HepG2 (cell line): ENCODE results near the gene PLCG1. TPM values are rescaled to one million over a fixed set of nuclear protein-coding genes. Genes with fewer than 3 reads are reported as not detected.

Experiments used
- CC2D1A ChIP-seq: sonication (generic); formaldehyde crosslinking; IDR thresholded peaks from 2 replicates; pipeline ENCODE4 v1.8.1; 2023; ENCODE audit warnings: mild to moderate bottlenecking, missing genetic modification reagents
- ELF1 ChIP-seq: sonication (generic); formaldehyde crosslinking; IDR thresholded peaks from 2 replicates; pipeline ENCODE4 v1.4.0; 2020; ENCODE audit warnings: missing genetic modification reagents
- FOXK1 ChIP-seq: sonication (generic); formaldehyde crosslinking; IDR thresholded peaks from 2 replicates; pipeline ENCODE4 v1.4.0; 2020; ENCODE audit warnings: low read depth, missing genetic modification reagents, borderline replicate concordance
- HNF4A ChIP-seq: sonication (generic); formaldehyde crosslinking; IDR thresholded peaks from 2 replicates; pipeline ENCODE4 v1.4.0; 2020; ENCODE audit warnings: missing genetic modification reagents
- HOXA7 ChIP-seq: sonication (generic); formaldehyde crosslinking; IDR thresholded peaks from 2 replicates; pipeline ENCODE4 v1.8.1; 2022; ENCODE audit warnings: mild to moderate bottlenecking, missing genetic modification reagents, moderate library complexity
- MBNL3 ChIP-seq: fragments of 250-450 bp; sonication (Bioruptor Pico); conservative IDR thresholded peaks from 2 replicates; pipeline ENCODE4 v1.8.0; 2022; ENCODE audit warnings: mild to moderate bottlenecking, inconsistent platforms
- PHF21A ChIP-seq: sonication (generic); formaldehyde crosslinking; IDR thresholded peaks from 2 replicates; pipeline ENCODE4 v1.5.0; 2020; ENCODE audit warnings: mild to moderate bottlenecking, missing genetic modification reagents
- RFXANK ChIP-seq: IDR thresholded peaks from 2 replicates; pipeline ENCODE4 v1.6.1; 2016
- SP4 ChIP-seq: sonication (generic); formaldehyde crosslinking; IDR thresholded peaks from 2 replicates; pipeline ENCODE4 v1.8.1; 2023; ENCODE audit warnings: mild to moderate bottlenecking, missing genetic modification reagents
- SSRP1 ChIP-seq: IDR thresholded peaks from 2 replicates; pipeline ENCODE4 v1.6.1; 2016; ENCODE audit warnings: control low read depth
- TBX2 ChIP-seq: sonication (generic); formaldehyde crosslinking; IDR thresholded peaks from 2 replicates; pipeline ENCODE4 v1.5.0; 2020; ENCODE audit warnings: missing genetic modification reagents, mild to moderate bottlenecking, borderline replicate concordance
- ZFY ChIP-seq: sonication (generic); formaldehyde crosslinking; IDR thresholded peaks from 2 replicates; pipeline ENCODE4 v1.4.0; 2020; ENCODE audit warnings: missing genetic modification reagents
- ZNF12 ChIP-seq: sonication (generic); formaldehyde crosslinking; IDR thresholded peaks from 2 replicates; pipeline ENCODE4 v1.5.0; 2020; ENCODE audit warnings: missing genetic modification reagents
- ZNF230 ChIP-seq: sonication (generic); formaldehyde crosslinking; IDR thresholded peaks from 2 replicates; pipeline ENCODE4 v1.4.0; 2020; ENCODE audit warnings: mild to moderate bottlenecking, missing genetic modification reagents
- ZNF280B ChIP-seq: sonication (generic); formaldehyde crosslinking; IDR thresholded peaks from 2 replicates; pipeline ENCODE4 v1.5.0; 2020; ENCODE audit warnings: missing genetic modification reagents, mild to moderate bottlenecking, borderline replicate concordance
- ZNF318 ChIP-seq: sonication (generic); formaldehyde crosslinking; IDR thresholded peaks from 2 replicates; pipeline ENCODE4 v1.4.0; 2020; ENCODE audit warnings: mild to moderate bottlenecking, missing genetic modification reagents
- ZNF672 ChIP-seq: sonication (generic); formaldehyde crosslinking; IDR thresholded peaks from 2 replicates; pipeline ENCODE4 v1.8.1; 2022; ENCODE audit warnings: missing genetic modification reagents
- ZNF710 ChIP-seq: sonication (generic); formaldehyde crosslinking; IDR thresholded peaks from 2 replicates; pipeline ENCODE4 v1.5.0; 2020; ENCODE audit warnings: mild to moderate bottlenecking, missing genetic modification reagents, borderline replicate concordance
- ZNF776 ChIP-seq: sonication (generic); formaldehyde crosslinking; IDR thresholded peaks from 2 replicates; pipeline ENCODE4 v1.4.0; 2020; ENCODE audit warnings: mild to moderate bottlenecking, missing genetic modification reagents
- polyA plus RNA-seq, 8 experiments: library from polyadenylated mRNA; depleted of rRNA in 3 of 8; stranded (reverse) in 7 of 8; unstranded in 1 of 8; fragments of >200 nt; fragmentation: Illumina TruSeq in 4 of 8; extraction: Trizol in 4 of 8; gene quantifications; 2 replicates each; pipeline versions ENCODE4 v1.2.1 to v1.2.3, GENCODE V29; 2011 to 2016; ENCODE audit warnings: low read depth in 4 of 8, missing spikeins in 1 of 8, mixed read lengths in 1 of 8; ENCODE audit not compliant: insufficient read depth in 1 of 8
- total RNA-seq, 5 experiments: library from RNA; depleted of rRNA; stranded (reverse); fragments of >200 nt; fragmentation: Illumina TruSeq; extraction: Trizol; gene quantifications; 2 replicates each; pipeline ENCODE4 v1.2.3, GENCODE V29; 2016; ENCODE audit warnings: low read depth in 1 of 5

Gene PLCG1
- total and polyA plus RNA-seq, 2 of the 13 experiments (the other 11 are each of a cell fraction or from before 2014, with no cell fraction given): 85.3 to 158 TPM

- TF ChIP-seq FOXK1 (CRISPR knock-in tag) (no peak), MBNL3 (CRISPR knock-in tag) (no peak), SSRP1 (0 out of 2 replicates have a peak, but pooled peaks have one; percentile 57), ZNF710 (CRISPR knock-in tag) (0 out of 2 replicates have a peak, but pooled peaks have one; percentile 62), ZNF230 (peak; percentile 75; the same call in 1 of the 2 replicates), CC2D1A (CRISPR knock-in tag) (no peak), ZNF12 (peak; percentile 70; the same call in 1 of the 2 replicates), PHF21A (0 out of 2 replicates have a peak, but pooled peaks have one; percentile 17), ZFY (0 out of 2 replicates have a peak, but pooled peaks have one; percentile 21), HOXA7 (CRISPR knock-in tag) (no peak), ZNF776 (CRISPR knock-in tag) (no peak), ZNF672 (no peak), TBX2 (CRISPR knock-in tag) (peak; percentile 24; the same call in 1 of the 2 replicates), SP4 (CRISPR knock-in tag) (0 out of 2 replicates have a peak, but pooled peaks have one; percentile 22), RFXANK (CRISPR knock-in tag) (no peak), ZNF318 (CRISPR knock-in tag) (no peak), HNF4A (peak; percentile 79), ZNF280B (CRISPR knock-in tag) (no peak), ELF1 (CRISPR knock-in tag) (no peak)
Measured at GRCh38 chr20:41124451-41125094, 12.8 kb upstream of the PLCG1 start (continued).
